SU-DHL-6 (cell line): ENCODE measurements around the gene SFMBT2.

Source experiments
- H2AFZ ChIP-seq: fragments of 200-600 bp; sonication (generic); 2 replicates; pipeline ENCODE4 v1.6.1; 2014; ENCODE audit warnings: low read depth, mild to moderate bottlenecking, moderate library complexity, mixed read lengths, antibody characterized with exemption, low read length; ENCODE audit not compliant: severe bottlenecking
- H3F3A ChIP-seq: fragments of 200-600 bp; shearing (Covaris generic); 2 replicates; pipeline ENCODE4 v1.6.0; 2016; ENCODE audit warnings: antibody characterized with exemption, mild to moderate bottlenecking; ENCODE audit not compliant: insufficient read depth
- H3K27ac ChIP-seq: fragments of 200-600 bp; sonication (generic); 2 replicates; pipeline ENCODE4 v1.5.1; 2016; ENCODE audit warnings: low read depth, mild to moderate bottlenecking, low read length, moderate library complexity, mixed read lengths
- H3K27me3 ChIP-seq: fragments of 200-600 bp; sonication (generic), shearing (Covaris generic); 2 replicates; pipeline ENCODE4 v1.6.0; 2014; ENCODE audit warnings: mild to moderate bottlenecking, low read length
- H3K36me3 ChIP-seq: fragments of 200-600 bp; sonication (generic); 2 replicates; pipeline ENCODE4 v1.6.1; 2014; ENCODE audit warnings: mild to moderate bottlenecking, low read length, mixed read lengths
- H3K4me2 ChIP-seq: fragments of 300-600, 200-600 bp; shearing (Covaris generic), sonication (generic); 2 replicates; pipeline ENCODE4 v1.6.0; 2014; ENCODE audit warnings: low read length, low read depth, mild to moderate bottlenecking; ENCODE audit not compliant: poor library complexity, severe bottlenecking
- H3K4me3 ChIP-seq: fragments of 200-600 bp; sonication (generic); 2 replicates; pipeline ENCODE4 v1.5.1; 2014; ENCODE audit warnings: antibody characterized with exemption, low read length, mild to moderate bottlenecking, mixed read lengths; ENCODE audit not compliant: insufficient read depth, poor library complexity, severe bottlenecking
- H3K79me2 ChIP-seq: fragments of 200-600 bp; sonication (generic); 2 replicates; pipeline ENCODE4 v1.6.1; 2014; ENCODE audit warnings: mild to moderate bottlenecking, low read length, moderate library complexity; ENCODE audit not compliant: insufficient read depth
- H3K9ac ChIP-seq: fragments of 200-600 bp; sonication (generic); 2 replicates; pipeline ENCODE4 v1.7.0; 2014; ENCODE audit warnings: mild to moderate bottlenecking, low read length
- H3K9me2 ChIP-seq: fragments of 200-600 bp; sonication (generic); replicated peaks from 2 replicates; pipeline ENCODE4 v1.6.1; 2014; ENCODE audit warnings: low read length; ENCODE audit not compliant: insufficient read depth
- H3K9me3 ChIP-seq: fragments of 200-600 bp; sonication (generic); 2 replicates; pipeline ENCODE4 v1.6.1; 2014; ENCODE audit warnings: low read length, mixed read lengths; ENCODE audit not compliant: insufficient read depth
- H4K20me1 ChIP-seq: fragments of 200-600 bp; sonication (generic); 2 replicates; pipeline ENCODE4 v1.6.1; 2014; ENCODE audit warnings: low read depth, mild to moderate bottlenecking, antibody characterized with exemption, low read length, moderate library complexity, mixed read lengths
- CTCF ChIP-seq: fragments of 200-600 bp; sonication (generic); IDR thresholded peaks from one replicate; pipeline ENCODE4 v1.5.1; 2017; ENCODE audit warnings: antibody characterized with exemption, mild to moderate bottlenecking, low read length, moderate library complexity; ENCODE audit not compliant: insufficient read depth, poor library complexity, severe bottlenecking
- EZH2phosphoT487 ChIP-seq: fragments of 200-600 bp; sonication (generic), shearing (Covaris generic); conservative IDR thresholded peaks from 2 replicates; pipeline ENCODE4 v1.6.1; 2018; ENCODE audit warnings: mild to moderate bottlenecking, antibody characterized with exemption, low read length, moderate library complexity, mixed read lengths

The SFMBT2 gene

DNA sequence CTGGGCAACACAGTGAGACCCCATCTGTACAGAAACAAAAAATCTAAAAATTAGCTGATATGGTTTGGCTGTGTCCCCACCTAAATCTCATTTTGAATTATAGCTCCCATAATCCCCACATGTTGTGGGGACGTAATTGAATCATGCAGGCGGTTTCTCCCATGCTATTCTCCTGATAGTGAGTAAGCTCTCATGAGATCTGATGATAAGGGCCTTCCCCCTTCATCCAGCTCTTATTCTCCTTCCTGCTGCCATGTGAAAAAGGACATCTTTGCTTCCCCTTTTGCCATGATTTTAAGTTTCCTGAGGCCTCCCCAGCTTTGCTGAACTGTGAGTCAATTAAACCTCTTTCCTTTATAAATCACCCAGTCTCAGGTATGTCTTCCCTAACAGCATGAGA is 136.5 kb downstream of the SFMBT2 start:
- no peak overlapping the region for H2AFZ ChIP-seq
- H3F3A ChIP-seq, result no peaks in the 10 kb centered on the region
- no peaks in the 10 kb centered on the region for H3K9me2 ChIP-seq
- no peak for TF ChIP-seq CTCF
- TF ChIP-seq EZH2phosphoT487, result no peak
- H3K36me3 ChIP-seq, result no peaks in the 10 kb centered on the region
- no peak overlapping the region for H3K4me2 ChIP-seq
- no peaks in the 10 kb centered on the region for H3K27me3 ChIP-seq
- no peaks in the 10 kb centered on the region for H3K79me2 ChIP-seq
- H3K9me3 ChIP-seq, result no peaks in the 10 kb centered on the region
- no peak overlapping the region for H3K4me3 ChIP-seq
- H3K27ac ChIP-seq, result no peak overlapping the region
- no peak overlapping the region for H3K9ac ChIP-seq
- H4K20me1 ChIP-seq, result no peaks in the 10 kb centered on the region

DNA sequence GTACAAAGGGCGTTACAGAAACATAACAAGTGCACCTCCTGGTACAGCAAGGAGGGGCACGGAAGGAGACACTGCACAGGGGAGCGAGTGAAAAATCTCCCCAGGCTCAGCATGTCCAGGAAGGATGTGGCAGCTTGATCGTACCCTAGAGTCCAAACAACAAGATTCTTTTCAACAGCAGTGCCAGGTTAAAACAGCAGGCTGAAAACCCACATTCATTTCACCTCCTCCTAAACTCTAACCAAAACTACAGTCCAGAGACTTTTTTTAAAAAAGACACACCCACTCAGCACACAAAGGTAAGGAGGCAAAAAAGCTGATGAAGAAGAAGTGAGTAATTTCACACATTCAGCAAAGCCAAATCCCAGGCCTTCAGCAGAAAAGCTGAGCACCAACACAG is 138.8 kb downstream of the SFMBT2 start:
- no peaks in the 10 kb centered on the region for H3K36me3 ChIP-seq
- no peaks in the 10 kb centered on the region for H3K79me2 ChIP-seq
- no peak overlapping the region for H3K27ac ChIP-seq
- no peaks in the 10 kb centered on the region for H3K9me3 ChIP-seq
- no peak for TF ChIP-seq EZH2phosphoT487
- TF ChIP-seq CTCF, result no peak
- no peaks in the 10 kb centered on the region for H3F3A ChIP-seq
- no peak overlapping the region for H3K9ac ChIP-seq
- H3K4me3 ChIP-seq, result no peak overlapping the region
- no peak overlapping the region for H3K4me2 ChIP-seq
- H2AFZ ChIP-seq, result no peak overlapping the region
- no peaks in the 10 kb centered on the region for H4K20me1 ChIP-seq
- H3K27me3 ChIP-seq, result no peaks in the 10 kb centered on the region
- H3K9me2 ChIP-seq, result no peaks in the 10 kb centered on the region

- no peaks in the 10 kb centered on the region for H3K79me2 ChIP-seq
These were observed 140.8 kb downstream of the SFMBT2 start for GRCh38 chr10:7269988-7270387.

More at GRCh38 chr10:7269988-7270387, 140.8 kb downstream of the SFMBT2 start:
- Histone ChIP-seq H3K9me3 (no peaks in the 10 kb centered on the region), H3K4me2 (no peak overlapping the region), H3F3A (no peaks in the 10 kb centered on the region), H4K20me1 (no peaks in the 10 kb centered on the region), H3K27me3 (no peaks in the 10 kb centered on the region), H2AFZ (no peak overlapping the region), H3K9ac (no peak overlapping the region), H3K36me3 (no peaks in the 10 kb centered on the region), H3K4me3 (no peak overlapping the region), H3K27ac (no peak overlapping the region), H3K9me2 (no peaks in the 10 kb centered on the region)
- no peak for TF ChIP-seq CTCF
- TF ChIP-seq EZH2phosphoT487, result no peak
